ENCODE measurements around the gene NFIA.

The NFIA gene

GRCh38 chr1:61299463-61299862 lies 217.1 kb downstream of the NFIA start:
- Histone ChIP-seq H3K4me3 (ENCODE audit: severe bottlenecking) (no peak overlapping the region), H3K9me3 (ENCODE audit: severe bottlenecking) (no peaks in the 10 kb centered on the region), H3K27ac (ENCODE audit: poor library complexity, severe bottlenecking) (no peak overlapping the region), H3K27me3 (ENCODE audit: insufficient read depth, poor library complexity, severe bottlenecking) (no peaks in the 10 kb centered on the region), H3K4me1 (ENCODE audit: insufficient read depth, poor library complexity, severe bottlenecking) (no peaks in the 10 kb centered on the region), H3K36me3 (ENCODE audit: low read depth) (no peaks in the 10 kb centered on the region)
- no peak for DNase-seq (ENCODE audit: low spot score)
- TF ChIP-seq CTCF (IDR thresholded peaks at IDR 0.05; ENCODE audit: poor library complexity, severe bottlenecking): no peak
- ATAC-seq (ENCODE audit: low read depth): no peak

- ATAC-seq (ENCODE audit: low read depth) (no peak), DNase-seq (ENCODE audit: low spot score) (no peak)
- no peak overlapping the region for H3K4me3 ChIP-seq (ENCODE audit: severe bottlenecking)
- TF ChIP-seq CTCF (IDR thresholded peaks at IDR 0.05; ENCODE audit: poor library complexity, severe bottlenecking): no peak
- H3K9me3 ChIP-seq (ENCODE audit: severe bottlenecking): no peaks in the 10 kb centered on the region
- H3K36me3 ChIP-seq (ENCODE audit: low read depth): no peaks in the 10 kb centered on the region
- H3K4me1 ChIP-seq (ENCODE audit: insufficient read depth, poor library complexity, severe bottlenecking): no peaks in the 10 kb centered on the region
- H3K27ac ChIP-seq (ENCODE audit: poor library complexity, severe bottlenecking): no peak overlapping the region
- H3K27me3 ChIP-seq (ENCODE audit: insufficient read depth, poor library complexity, severe bottlenecking): no peaks in the 10 kb centered on the region
These were observed 218.5 kb downstream of the NFIA start for GRCh38 chr1:61300899-61301298.

- no peaks in the 10 kb centered on the region for H3K9me3 ChIP-seq (ENCODE audit: severe bottlenecking)
- H3K27me3 ChIP-seq (ENCODE audit: insufficient read depth, poor library complexity, severe bottlenecking): no peaks in the 10 kb centered on the region
- H3K27ac ChIP-seq (ENCODE audit: poor library complexity, severe bottlenecking): no peak overlapping the region
- no peak overlapping the region for H3K4me3 ChIP-seq (ENCODE audit: severe bottlenecking)
- no peak for DNase-seq (ENCODE audit: low spot score)
- H3K4me1 ChIP-seq (ENCODE audit: insufficient read depth, poor library complexity, severe bottlenecking): no peaks in the 10 kb centered on the region
- TF ChIP-seq CTCF (IDR thresholded peaks at IDR 0.05; ENCODE audit: poor library complexity, severe bottlenecking): no peak
- no peaks in the 10 kb centered on the region for H3K36me3 ChIP-seq (ENCODE audit: low read depth)
- ATAC-seq (ENCODE audit: low read depth): peak; percentile 36; the same call in 2 of the 3 replicates
These were observed 219.7 kb downstream of the NFIA start for GRCh38 chr1:61301824-61302657.

GRCh38 chr1:61307422-61308142 lies 225.2 kb downstream of the NFIA start:
- no peak for TF ChIP-seq CTCF (IDR thresholded peaks at IDR 0.05; ENCODE audit: poor library complexity, severe bottlenecking)
- no peak overlapping the region for H3K4me3 ChIP-seq (ENCODE audit: severe bottlenecking)
- no peak for ATAC-seq (ENCODE audit: low read depth)
- no peaks in the 10 kb centered on the region for H3K9me3 ChIP-seq (ENCODE audit: severe bottlenecking)
- H3K27me3 ChIP-seq (ENCODE audit: insufficient read depth, poor library complexity, severe bottlenecking): no peaks in the 10 kb centered on the region
- H3K4me1 ChIP-seq (ENCODE audit: insufficient read depth, poor library complexity, severe bottlenecking): no peaks in the 10 kb centered on the region
- DNase-seq (ENCODE audit: low spot score): no peak
- no peaks in the 10 kb centered on the region for H3K36me3 ChIP-seq (ENCODE audit: low read depth)
- no peak overlapping the region for H3K27ac ChIP-seq (ENCODE audit: poor library complexity, severe bottlenecking)

Data from RWPE2 (cell line).